ENCODE results near the gene BCL11B. TPM values are rescaled to one million over a fixed set of nuclear protein-coding genes. Genes with fewer than 3 reads are reported as not detected.

BCL11B gene
- total and polyA plus RNA-seq, 2 donors from 2014 or later: 0.13 to 3.3 TPM

- no peak for FAIRE-seq
- no peak overlapping the region for H3K4me3 ChIP-seq (ENCODE audit: low read length in 3 of 3)
- TF ChIP-seq CTCF (IDR thresholded peaks at IDR 0.05; ENCODE audit: borderline replicate concordance, extremely low read depth, insufficient read depth): no peak
- H3K27ac ChIP-seq (ENCODE audit: low read depth in 2 of 2, low read length in 2 of 2): no peak overlapping the region
- H3K9me3 ChIP-seq (ENCODE audit: control insufficient read depth in 2 of 3, insufficient read depth in 1 of 3, low read length in 3 of 3): no peaks in the 10 kb centered on the region
- intact Hi-C loops (cut with DNase I): no loop called here
- no peaks in the 10 kb centered on the region for H3K4me1 ChIP-seq (ENCODE audit: control insufficient read depth in 2 of 3, insufficient read depth in 2 of 3, low read depth in 1 of 3, low read length in 3 of 3)
- H3K27me3 ChIP-seq (ENCODE audit: control insufficient read depth, insufficient read depth, low read length): no peaks in the 10 kb centered on the region
- DNase-seq: no peak
- H3K36me3 ChIP-seq (ENCODE audit: control insufficient read depth in 2 of 3, insufficient read depth in 3 of 3, low read length in 3 of 3): no peaks in the 10 kb centered on the region
- no peak overlapping the region for H3K9ac ChIP-seq (ENCODE audit: low read length in 3 of 3)
Measured at GRCh38 chr14:99221445-99221844, 50.6 kb downstream of the BCL11B start.

- FAIRE-seq: no peak
- no peak for DNase-seq
- Histone ChIP-seq H3K4me3 (ENCODE audit: low read length in 3 of 3) (no peak overlapping the region), H3K27me3 (ENCODE audit: control insufficient read depth, insufficient read depth, low read length) (no peaks in the 10 kb centered on the region), H3K4me1 (ENCODE audit: control insufficient read depth in 2 of 3, insufficient read depth in 2 of 3, low read depth in 1 of 3, low read length in 3 of 3) (no peaks in the 10 kb centered on the region), H3K27ac (ENCODE audit: low read depth in 2 of 2, low read length in 2 of 2) (no peak overlapping the region), H3K9me3 (ENCODE audit: control insufficient read depth in 2 of 3, insufficient read depth in 1 of 3, low read length in 3 of 3) (no peaks in the 10 kb centered on the region), H3K36me3 (ENCODE audit: control insufficient read depth in 2 of 3, insufficient read depth in 3 of 3, low read length in 3 of 3) (no peaks in the 10 kb centered on the region), H3K9ac (ENCODE audit: low read length in 3 of 3) (no peak overlapping the region)
- intact Hi-C loops (cut with DNase I): no loop called here
- no peak for TF ChIP-seq CTCF (IDR thresholded peaks at IDR 0.05; ENCODE audit: borderline replicate concordance, extremely low read depth, insufficient read depth)
Measured at GRCh38 chr14:99217066-99217955, 54.7 kb downstream of the BCL11B start.

GRCh38 chr14:99216191-99216590 is 55.8 kb downstream of the BCL11B start:
- Histone ChIP-seq H3K27ac (ENCODE audit: low read depth in 2 of 2, low read length in 2 of 2) (no peak overlapping the region), H3K4me3 (ENCODE audit: low read length in 3 of 3) (no peak overlapping the region), H3K9ac (ENCODE audit: low read length in 3 of 3) (no peak overlapping the region), H3K36me3 (ENCODE audit: control insufficient read depth in 2 of 3, insufficient read depth in 3 of 3, low read length in 3 of 3) (no peaks in the 10 kb centered on the region), H3K27me3 (ENCODE audit: control insufficient read depth, insufficient read depth, low read length) (no peaks in the 10 kb centered on the region), H3K4me1 (ENCODE audit: control insufficient read depth in 2 of 3, insufficient read depth in 2 of 3, low read depth in 1 of 3, low read length in 3 of 3) (no peaks in the 10 kb centered on the region), H3K9me3 (ENCODE audit: control insufficient read depth in 2 of 3, insufficient read depth in 1 of 3, low read length in 3 of 3) (no peaks in the 10 kb centered on the region)
- FAIRE-seq: no peak
- intact Hi-C loops (cut with DNase I): no loop called here
- DNase-seq: no peak
- TF ChIP-seq CTCF (IDR thresholded peaks at IDR 0.05; ENCODE audit: borderline replicate concordance, extremely low read depth, insufficient read depth): no peak
